ENCODE results near the gene SAPCD2.

The SAPCD2 gene

GRCh38 chr9:137107312-137107921 lies 37.1 kb upstream of the SAPCD2 start:
- TF ChIP-seq EZH2phosphoT487 (IDR thresholded peaks at IDR 0.05; ENCODE audit: borderline replicate concordance, low read length) = no peak
- TF ChIP-seq, protein P1, sequence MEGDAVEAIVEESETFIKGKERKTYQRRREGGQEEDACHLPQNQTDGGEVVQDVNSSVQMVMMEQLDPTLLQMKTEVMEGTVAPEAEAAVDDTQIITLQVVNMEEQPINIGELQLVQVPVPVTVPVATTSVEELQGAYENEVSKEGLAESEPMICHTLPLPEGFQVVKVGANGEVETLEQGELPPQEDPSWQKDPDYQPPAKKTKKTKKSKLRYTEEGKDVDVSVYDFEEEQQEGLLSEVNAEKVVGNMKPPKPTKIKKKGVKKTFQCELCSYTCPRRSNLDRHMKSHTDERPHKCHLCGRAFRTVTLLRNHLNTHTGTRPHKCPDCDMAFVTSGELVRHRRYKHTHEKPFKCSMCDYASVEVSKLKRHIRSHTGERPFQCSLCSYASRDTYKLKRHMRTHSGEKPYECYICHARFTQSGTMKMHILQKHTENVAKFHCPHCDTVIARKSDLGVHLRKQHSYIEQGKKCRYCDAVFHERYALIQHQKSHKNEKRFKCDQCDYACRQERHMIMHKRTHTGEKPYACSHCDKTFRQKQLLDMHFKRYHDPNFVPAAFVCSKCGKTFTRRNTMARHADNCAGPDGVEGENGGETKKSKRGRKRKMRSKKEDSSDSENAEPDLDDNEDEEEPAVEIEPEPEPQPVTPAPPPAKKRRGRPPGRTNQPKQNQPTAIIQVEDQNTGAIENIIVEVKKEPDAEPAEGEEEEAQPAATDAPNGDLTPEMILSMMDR (IDR thresholded peaks at IDR 0.05; ENCODE audit: low read depth, low read length, poor library complexity, severe bottlenecking) = no peak
- Histone ChIP-seq H4K20me1 (ENCODE audit: control insufficient read depth, insufficient read depth, low read depth, low read length) (no peaks in the 10 kb centered on the region), H3K4me2 (ENCODE audit: low read length) (no peak overlapping the region), H3K9me2 (replicated peaks; ENCODE audit: control insufficient read depth, low read length) (no peaks in the 10 kb centered on the region), H3K27ac (ENCODE audit: low read depth, low read length) (no peak overlapping the region), H3K9me3 (ENCODE audit: control insufficient read depth, insufficient read depth, low read length) (peaks cover 16% of the 10 kb centered on the region), H3K4me1 (ENCODE audit: control insufficient read depth, low read length) (no peaks in the 10 kb centered on the region), H3F3A (ENCODE audit: control insufficient read depth, insufficient read depth) (peaks cover 6% of the 10 kb centered on the region; the same call in 1 of the 2 replicates), H3K27me3 (ENCODE audit: control insufficient read depth, low read length) (no peaks in the 10 kb centered on the region), H3K36me3 (ENCODE audit: control insufficient read depth, low read length) (peaks cover 82% of the 10 kb centered on the region), H3K79me2 (ENCODE audit: control insufficient read depth, low read length) (peaks cover under 1% of the 10 kb centered on the region), H3K4me3 (ENCODE audit: low read length) (no peak overlapping the region)

- H3F3A ChIP-seq (ENCODE audit: control insufficient read depth, insufficient read depth) = peaks cover 12% of the 10 kb centered on the region; the same call in 1 of the 2 replicates
- no peaks in the 10 kb centered on the region for H3K9me2 ChIP-seq (replicated peaks; ENCODE audit: control insufficient read depth, low read length)
- H4K20me1 ChIP-seq (ENCODE audit: control insufficient read depth, insufficient read depth, low read depth, low read length) = no peaks in the 10 kb centered on the region
- H3K9me3 ChIP-seq (ENCODE audit: control insufficient read depth, insufficient read depth, low read length) = peaks cover 22% of the 10 kb centered on the region
- H3K4me1 ChIP-seq (ENCODE audit: control insufficient read depth, low read length) = no peaks in the 10 kb centered on the region
- H3K4me2 ChIP-seq (ENCODE audit: low read length) = no peak overlapping the region
- no peaks in the 10 kb centered on the region for H3K27me3 ChIP-seq (ENCODE audit: control insufficient read depth, low read length)
- peaks cover 82% of the 10 kb centered on the region for H3K36me3 ChIP-seq (ENCODE audit: control insufficient read depth, low read length)
- no peak for TF ChIP-seq EZH2phosphoT487 (IDR thresholded peaks at IDR 0.05; ENCODE audit: borderline replicate concordance, low read length)
- H3K4me3 ChIP-seq (ENCODE audit: low read length) = no peak overlapping the region
- no peak overlapping the region for H3K27ac ChIP-seq (ENCODE audit: low read depth, low read length)
- H3K79me2 ChIP-seq (ENCODE audit: control insufficient read depth, low read length) = no peaks in the 10 kb centered on the region
Observed at GRCh38 chr9:137106662-137107250, 36.4 kb upstream of the SAPCD2 start.

- Histone ChIP-seq H3K4me3 (ENCODE audit: low read length) (no peak overlapping the region), H3K36me3 (ENCODE audit: control insufficient read depth, low read length) (peaks cover 85% of the 10 kb centered on the region), H3K27ac (ENCODE audit: low read depth, low read length) (no peak overlapping the region), H4K20me1 (ENCODE audit: control insufficient read depth, insufficient read depth, low read depth, low read length) (no peaks in the 10 kb centered on the region), H3K27me3 (ENCODE audit: control insufficient read depth, low read length) (no peaks in the 10 kb centered on the region), H3F3A (ENCODE audit: control insufficient read depth, insufficient read depth) (peaks cover 14% of the 10 kb centered on the region; the same call in 1 of the 2 replicates), H3K4me1 (ENCODE audit: control insufficient read depth, low read length) (no peaks in the 10 kb centered on the region), H3K4me2 (ENCODE audit: low read length) (no peak overlapping the region), H3K79me2 (ENCODE audit: control insufficient read depth, low read length) (no peaks in the 10 kb centered on the region), H3K9me3 (ENCODE audit: control insufficient read depth, insufficient read depth, low read length) (peaks cover 29% of the 10 kb centered on the region), H3K9me2 (replicated peaks; ENCODE audit: control insufficient read depth, low read length) (no peaks in the 10 kb centered on the region)
- TF ChIP-seq, protein P1 (IDR thresholded peaks at IDR 0.05; ENCODE audit: low read depth, low read length, poor library complexity, severe bottlenecking) = no peak
- no peak for TF ChIP-seq EZH2phosphoT487 (IDR thresholded peaks at IDR 0.05; ENCODE audit: borderline replicate concordance, low read length)
Observed at GRCh38 chr9:137105814-137106661, 35.7 kb upstream of the SAPCD2 start.
